ENCODE results near the gene HTRA3. TPM values are rescaled to one million over a fixed set of nuclear protein-coding genes. Genes with fewer than 3 reads are reported as not detected.

HTRA3 gene
- total RNA-seq, 4 donors from 2014 or later = 3.3 to 22.5 (median 10.3) TPM

GRCh38 chr4:8294775-8295174, 25.2 kb downstream of the HTRA3 start:
- Histone ChIP-seq H3K27ac (no peak overlapping the region), H3K9me3 (no peaks in the 10 kb centered on the region), H3K4me1 (no peaks in the 10 kb centered on the region), H3K27me3 (no peaks in the 10 kb centered on the region), H3K36me3 (no peaks in the 10 kb centered on the region), H3K4me3 (no peak overlapping the region)
- no peak for DNase-seq (ENCODE audit: low spot score in 2 of 2)
- TF ChIP-seq EP300 (IDR thresholded peaks at IDR 0.05) (no peak), POLR2AphosphoS5 (IDR thresholded peaks at IDR 0.05) (no peak), CTCF (IDR thresholded peaks at IDR 0.05) (no peak), POLR2A (IDR thresholded peaks at IDR 0.05) (no peak)
- WGBS = 93% methylated on average over 2 of the region's 2 CpGs

DNA sequence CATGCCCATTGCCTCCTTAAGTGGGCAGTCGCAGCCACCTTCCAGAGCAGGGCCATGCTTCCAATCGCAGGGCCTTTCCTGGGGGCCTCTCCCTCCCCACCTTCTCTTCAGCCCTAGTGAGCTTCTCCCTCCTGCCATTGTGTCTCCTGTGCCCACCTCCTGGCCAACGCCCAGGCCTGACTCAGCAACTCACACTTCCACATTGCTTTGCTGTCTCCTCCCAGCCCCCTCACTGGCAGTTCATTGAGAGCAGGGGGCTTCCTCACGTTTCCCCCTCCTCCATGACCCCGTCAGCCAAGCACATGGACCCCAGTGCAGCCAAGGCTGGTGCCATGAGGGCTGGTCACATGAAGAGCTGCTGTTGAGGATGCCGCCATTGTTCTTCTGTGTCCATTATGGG, 25.9 kb downstream of the HTRA3 start:
- Histone ChIP-seq H3K9me3 (no peaks in the 10 kb centered on the region), H3K4me3 (no peak overlapping the region), H3K27ac (no peak overlapping the region), H3K27me3 (no peaks in the 10 kb centered on the region), H3K36me3 (no peaks in the 10 kb centered on the region), H3K4me1 (no peaks in the 10 kb centered on the region)
- TF ChIP-seq POLR2AphosphoS5 (IDR thresholded peaks at IDR 0.05) (no peak), EP300 (IDR thresholded peaks at IDR 0.05) (no peak), POLR2A (IDR thresholded peaks at IDR 0.05) (no peak), CTCF (IDR thresholded peaks at IDR 0.05) (no peak)
- 85% methylated on average over 6 of the region's 6 CpGs for whole genome bisulfite sequencing
- peak; percentile 54 to 58 for DNase-seq (ENCODE audit: low spot score in 2 of 2)

GRCh38 chr4:8296491-8296890, 26.9 kb downstream of the HTRA3 start:
- H3K4me1 ChIP-seq = no peaks in the 10 kb centered on the region
- TF ChIP-seq POLR2A (IDR thresholded peaks at IDR 0.05) (no peak), EP300 (IDR thresholded peaks at IDR 0.05) (no peak), POLR2AphosphoS5 (IDR thresholded peaks at IDR 0.05) (no peak), CTCF (IDR thresholded peaks at IDR 0.05) (no peak)
- no peaks in the 10 kb centered on the region for H3K27me3 ChIP-seq
- 65% methylated on average over 3 of the region's 3 CpGs for WGBS
- no peaks in the 10 kb centered on the region for H3K36me3 ChIP-seq
- H3K4me3 ChIP-seq = no peak overlapping the region
- no peaks in the 10 kb centered on the region for H3K9me3 ChIP-seq
- peak; percentile 38 to 40 for DNase-seq (ENCODE audit: low spot score in 2 of 2)
- no peak overlapping the region for H3K27ac ChIP-seq

DNA sequence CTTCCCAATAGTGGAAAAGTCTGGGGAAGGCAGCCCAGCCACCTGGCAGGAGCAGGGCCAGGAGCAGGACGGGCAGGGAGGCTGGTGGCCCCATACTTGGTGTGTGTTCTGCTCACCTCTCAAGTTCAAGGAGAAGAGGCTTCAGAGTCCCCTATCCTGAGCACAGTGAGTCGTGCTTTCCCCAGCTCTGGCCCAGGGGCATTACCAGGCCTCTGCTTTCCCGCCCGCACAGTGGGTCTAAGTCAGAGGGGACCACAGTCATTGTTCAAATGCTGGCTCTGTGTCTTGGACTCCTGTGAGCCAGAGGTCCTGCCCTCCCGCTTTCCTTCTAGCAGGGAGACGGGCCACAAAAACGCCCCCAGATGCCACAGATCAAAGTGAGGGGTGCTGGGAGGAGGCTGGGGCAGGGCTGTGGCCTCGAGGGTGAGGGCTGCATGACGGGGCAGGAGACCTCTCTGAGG, 27.6 kb downstream of the HTRA3 start:
- Histone ChIP-seq H3K36me3 (no peaks in the 10 kb centered on the region), H3K4me3 (no peak overlapping the region), H3K27me3 (no peaks in the 10 kb centered on the region), H3K4me1 (no peaks in the 10 kb centered on the region), H3K9me3 (no peaks in the 10 kb centered on the region), H3K27ac (no peak overlapping the region)
- TF ChIP-seq EP300 (IDR thresholded peaks at IDR 0.05) (no peak), POLR2A (IDR thresholded peaks at IDR 0.05) (no peak), CTCF (IDR thresholded peaks at IDR 0.05) (no peak), POLR2AphosphoS5 (IDR thresholded peaks at IDR 0.05) (no peak)
- WGBS = 93% methylated on average over 2 of the region's 9 CpGs
- peak in 1 of 2 donors; percentile 42 for DNase-seq (ENCODE audit: low spot score in 2 of 2)

- no peak overlapping the region for H3K27ac ChIP-seq
- DNase-seq (ENCODE audit: low spot score in 2 of 2) = peak; percentile 50 to 63
- no peak overlapping the region for H3K4me3 ChIP-seq
Observed at GRCh38 chr4:8297691-8298485, 28.3 kb downstream of the HTRA3 start.

More at GRCh38 chr4:8297691-8298485, 28.3 kb downstream of the HTRA3 start:
- TF ChIP-seq CTCF (IDR thresholded peaks at IDR 0.05) (no peak), POLR2AphosphoS5 (IDR thresholded peaks at IDR 0.05) (no peak), EP300 (IDR thresholded peaks at IDR 0.05) (no peak), POLR2A (IDR thresholded peaks at IDR 0.05) (no peak)
- no peaks in the 10 kb centered on the region for H3K4me1 ChIP-seq
- H3K27me3 ChIP-seq = no peaks in the 10 kb centered on the region
- H3K36me3 ChIP-seq = no peaks in the 10 kb centered on the region
- WGBS = 76% methylated on average over 15 of the region's 20 CpGs
- no peaks in the 10 kb centered on the region for H3K9me3 ChIP-seq

All from suprapubic skin (tissue), 4 donors.